ENCODE data around the gene ASB13. TPM values are rescaled to one million over a fixed set of nuclear protein-coding genes. Genes with fewer than 3 reads are reported as not detected.

The ASB13 gene
- total RNA-seq, 2 experiments from 2014 or later: 1.9 to 2.9 TPM

DNA sequence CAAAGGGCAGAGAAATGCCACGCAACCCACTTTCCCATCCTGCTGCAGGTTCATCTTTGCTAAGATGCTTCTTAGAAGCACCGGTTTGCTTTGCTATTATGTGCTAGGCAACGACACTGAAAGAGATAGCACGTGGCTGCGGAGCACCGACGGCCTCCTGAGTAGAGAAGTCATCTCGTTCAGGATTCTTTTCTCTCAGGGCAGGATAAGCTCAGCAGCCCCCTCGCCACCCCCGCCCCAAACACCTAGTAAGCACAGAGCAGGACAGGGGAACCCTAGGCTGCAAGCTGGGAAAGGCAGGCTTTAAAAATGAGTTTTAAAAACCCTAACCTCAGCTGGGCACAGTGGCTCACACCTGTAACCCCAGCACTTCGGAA, 15.0 kb downstream of the ASB13 start:
- intact Hi-C loops (cut with DNase I, micrococcal nuclease): no loop called here
- no peaks in the 10 kb centered on the region for H3K27me3 ChIP-seq (ENCODE audit: control insufficient read depth in 1 of 2, insufficient read depth in 2 of 2, low read length in 2 of 2)
- H3K4me1 ChIP-seq (ENCODE audit: insufficient read depth, low read length): peaks cover 14% of the 10 kb centered on the region
- DNase-seq: no peak
- Mint-ChIP-seq H3K36me3 (ENCODE audit: low read depth) (peaks cover 9% of the 10 kb centered on the region), H3K9me3 (no peaks in the 10 kb centered on the region), H3K27ac (no peak overlapping the region), H3K4me1 (ENCODE audit: low read depth) (peaks cover 18% of the 10 kb centered on the region), H3K4me3 (no peak overlapping the region), H3K27me3 (no peaks in the 10 kb centered on the region)
- peaks cover 19% of the 10 kb centered on the region for H3K36me3 ChIP-seq (ENCODE audit: insufficient read depth, low read length)
- H3K27ac ChIP-seq (ENCODE audit: low read depth in 1 of 2, low read length in 2 of 2): no peak overlapping the region
- H3K9me3 ChIP-seq (ENCODE audit: control insufficient read depth in 1 of 2, insufficient read depth in 1 of 2, low read length in 2 of 2): no peaks in the 10 kb centered on the region
- no peak for ATAC-seq (ENCODE audit: poor library complexity)
- TF ChIP-seq, protein P1, sequence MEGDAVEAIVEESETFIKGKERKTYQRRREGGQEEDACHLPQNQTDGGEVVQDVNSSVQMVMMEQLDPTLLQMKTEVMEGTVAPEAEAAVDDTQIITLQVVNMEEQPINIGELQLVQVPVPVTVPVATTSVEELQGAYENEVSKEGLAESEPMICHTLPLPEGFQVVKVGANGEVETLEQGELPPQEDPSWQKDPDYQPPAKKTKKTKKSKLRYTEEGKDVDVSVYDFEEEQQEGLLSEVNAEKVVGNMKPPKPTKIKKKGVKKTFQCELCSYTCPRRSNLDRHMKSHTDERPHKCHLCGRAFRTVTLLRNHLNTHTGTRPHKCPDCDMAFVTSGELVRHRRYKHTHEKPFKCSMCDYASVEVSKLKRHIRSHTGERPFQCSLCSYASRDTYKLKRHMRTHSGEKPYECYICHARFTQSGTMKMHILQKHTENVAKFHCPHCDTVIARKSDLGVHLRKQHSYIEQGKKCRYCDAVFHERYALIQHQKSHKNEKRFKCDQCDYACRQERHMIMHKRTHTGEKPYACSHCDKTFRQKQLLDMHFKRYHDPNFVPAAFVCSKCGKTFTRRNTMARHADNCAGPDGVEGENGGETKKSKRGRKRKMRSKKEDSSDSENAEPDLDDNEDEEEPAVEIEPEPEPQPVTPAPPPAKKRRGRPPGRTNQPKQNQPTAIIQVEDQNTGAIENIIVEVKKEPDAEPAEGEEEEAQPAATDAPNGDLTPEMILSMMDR (IDR thresholded peaks at IDR 0.05): no peak
- CTCF ChIA-PET: no interaction called here
- no peak overlapping the region for H3K4me3 ChIP-seq (ENCODE audit: low read length)
- POLR2A ChIA-PET: no interaction called here

DNA sequence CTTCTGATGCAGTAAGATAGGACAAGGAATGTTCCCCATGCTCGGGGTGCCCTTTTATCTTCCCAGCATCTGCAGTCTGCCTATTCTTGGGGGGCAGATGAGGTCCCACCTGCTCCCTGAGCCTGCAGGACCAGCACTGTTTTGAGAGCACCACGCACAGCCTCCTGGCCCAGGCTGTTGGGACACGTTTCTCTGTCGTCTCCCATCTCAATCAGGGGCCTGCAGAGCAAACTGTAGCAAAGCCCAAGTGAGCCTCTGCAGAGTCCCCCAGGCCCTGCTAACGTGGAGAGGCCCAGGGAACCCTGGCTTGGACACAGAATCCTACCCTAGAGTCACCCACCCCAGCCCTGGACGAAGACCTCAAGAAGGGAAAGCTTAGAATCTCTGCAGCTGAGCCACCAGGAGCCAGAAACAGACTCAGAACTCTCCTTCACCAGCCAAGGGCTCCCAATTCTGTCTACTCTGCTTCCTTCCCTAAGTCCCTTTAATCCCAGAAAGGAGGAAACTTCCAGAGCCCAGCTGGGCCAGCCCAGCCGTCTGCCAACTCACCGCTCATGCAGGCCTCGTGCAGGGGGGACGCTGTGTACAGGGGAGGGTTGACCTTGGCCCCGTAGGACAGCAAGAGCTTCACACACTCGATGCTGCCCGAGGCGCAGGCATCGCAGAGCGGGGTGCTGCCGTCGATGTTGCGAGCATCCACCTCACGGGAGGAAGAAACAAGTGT, 15.6 kb downstream of the ASB13 start:
- Mint-ChIP-seq H3K9me3 (no peaks in the 10 kb centered on the region), H3K27me3 (no peaks in the 10 kb centered on the region), H3K27ac (no peak overlapping the region), H3K36me3 (ENCODE audit: low read depth) (peaks cover 9% of the 10 kb centered on the region), H3K4me3 (no peak overlapping the region), H3K4me1 (ENCODE audit: low read depth) (peaks cover 16% of the 10 kb centered on the region)
- Histone ChIP-seq H3K4me3 (ENCODE audit: low read length) (no peak overlapping the region), H3K9me3 (ENCODE audit: control insufficient read depth in 1 of 2, insufficient read depth in 1 of 2, low read length in 2 of 2) (no peaks in the 10 kb centered on the region), H3K27ac (ENCODE audit: low read depth in 1 of 2, low read length in 2 of 2) (no peak overlapping the region), H3K4me1 (ENCODE audit: insufficient read depth, low read length) (peaks cover 12% of the 10 kb centered on the region), H3K36me3 (ENCODE audit: insufficient read depth, low read length) (peaks cover 19% of the 10 kb centered on the region), H3K27me3 (ENCODE audit: control insufficient read depth in 1 of 2, insufficient read depth in 2 of 2, low read length in 2 of 2) (no peaks in the 10 kb centered on the region)
- TF ChIP-seq, protein P1 (IDR thresholded peaks at IDR 0.05): no peak
- intact Hi-C loops (cut with DNase I, micrococcal nuclease): no loop called here
- ChIA-PET CTCF (no interaction called here), POLR2A (no interaction called here)
- DNase-seq (no peak), ATAC-seq (ENCODE audit: poor library complexity) (no peak)

- Histone ChIP-seq H3K27me3 (ENCODE audit: control insufficient read depth in 1 of 2, insufficient read depth in 2 of 2, low read length in 2 of 2) (no peaks in the 10 kb centered on the region), H3K4me3 (ENCODE audit: low read length) (no peak overlapping the region), H3K36me3 (ENCODE audit: insufficient read depth, low read length) (peaks cover 19% of the 10 kb centered on the region), H3K4me1 (ENCODE audit: insufficient read depth, low read length) (peaks cover 2% of the 10 kb centered on the region), H3K9me3 (ENCODE audit: control insufficient read depth in 1 of 2, insufficient read depth in 1 of 2, low read length in 2 of 2) (no peaks in the 10 kb centered on the region), H3K27ac (ENCODE audit: low read depth in 1 of 2, low read length in 2 of 2) (no peak overlapping the region)
- no peaks in the 10 kb centered on the region for H3K9me3 Mint-ChIP-seq
- no peak overlapping the region for H3K27ac Mint-ChIP-seq
- DNase-seq (no peak), ATAC-seq (ENCODE audit: poor library complexity) (no peak)
- no peak overlapping the region for H3K4me3 Mint-ChIP-seq
- ChIA-PET CTCF (no interaction called here), POLR2A (no interaction called here)
- intact Hi-C loops (cut with DNase I, micrococcal nuclease): no loop called here
- TF ChIP-seq, protein P1 (IDR thresholded peaks at IDR 0.05): no peak
- peaks cover 18% of the 10 kb centered on the region for H3K36me3 Mint-ChIP-seq (ENCODE audit: low read depth)
- no peaks in the 10 kb centered on the region for H3K27me3 Mint-ChIP-seq
- H3K4me1 Mint-ChIP-seq (ENCODE audit: low read depth): peaks cover 5% of the 10 kb centered on the region
Measured at GRCh38 chr10:5649746-5650145, 16.6 kb downstream of the ASB13 start.
